NCI-H2029 treated with DMSO at 0.1 percent for 48 hours (cell line): Measurements from ENCODE around the gene FRMPD2.
"Not testable (repeated sequence)": the region's sequence is repeated elsewhere in the genome, so short reads cannot be mapped to it uniquely, and the experiment has no call there.

ENCODE experiments used
- DNase-seq: peaks from one replicate; lab custom pipeline; 2025; lab: John Stamatoyannopoulos, UW

Gene FRMPD2

DNA sequence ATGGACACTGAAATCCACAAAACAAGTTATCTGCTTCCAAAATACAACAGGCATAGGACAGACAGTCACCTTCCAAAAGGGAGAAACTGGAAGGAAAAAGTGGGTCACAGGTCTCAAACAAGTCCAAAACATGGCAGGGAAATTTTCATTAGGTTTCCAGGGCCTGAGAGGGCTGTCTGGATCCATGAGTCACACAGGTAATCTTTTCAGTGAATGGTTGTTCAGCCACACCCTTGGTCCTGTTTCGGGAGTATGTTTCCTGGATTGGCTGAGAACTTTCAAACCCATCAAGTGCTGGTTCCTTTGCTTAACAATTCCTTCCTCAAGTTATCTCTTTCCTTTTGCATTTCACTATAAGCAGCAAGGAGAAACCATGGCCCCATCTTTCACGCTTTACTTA is 145.5 kb downstream of the FRMPD2 start:
- not testable (repeated sequence) for DNase-seq

DNA sequence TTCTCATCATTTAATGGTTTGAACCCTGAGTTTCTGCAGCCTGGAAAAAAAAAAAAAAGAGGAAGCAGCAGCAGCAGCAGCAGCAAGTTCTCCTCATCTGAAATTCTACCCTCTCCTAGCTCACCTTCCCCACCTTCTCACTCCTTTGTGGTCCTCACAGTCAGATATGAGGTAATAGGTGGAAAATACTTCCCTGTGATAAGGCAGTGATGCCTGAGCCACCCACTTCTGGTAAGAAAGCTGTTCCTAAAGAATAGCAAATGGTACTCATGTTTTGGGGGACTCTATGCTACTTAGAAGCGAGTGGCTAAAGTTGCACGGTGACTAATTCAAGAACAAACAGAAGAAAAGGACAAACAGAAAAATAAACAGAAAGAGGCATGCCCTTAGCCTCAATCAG is 148.2 kb downstream of the FRMPD2 start:
- not testable (repeated sequence) for DNase-seq

- DNase-seq, result not testable (repeated sequence)
Observed at GRCh38 chr10:48125631-48126030, 148.9 kb downstream of the FRMPD2 start.

DNA sequence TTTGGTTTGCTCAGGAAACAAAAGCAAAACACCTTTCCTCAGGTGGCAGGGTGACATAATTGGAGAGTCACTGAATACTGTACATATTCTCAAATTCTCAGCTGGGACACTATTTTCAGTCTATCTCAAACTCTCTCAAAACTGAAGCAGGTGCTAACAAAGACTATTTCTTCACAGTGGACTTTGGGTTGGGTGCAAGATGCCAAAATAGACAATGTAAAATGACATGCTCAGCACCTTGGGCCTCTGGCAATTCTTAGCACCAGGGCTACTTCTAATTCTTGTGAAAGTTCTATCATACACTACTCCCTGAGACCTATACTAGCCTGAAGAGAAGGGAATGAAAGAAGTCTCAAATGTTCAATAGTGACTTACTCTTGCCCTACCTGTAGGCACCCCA is 151.9 kb downstream of the FRMPD2 start:
- DNase-seq, result not testable (repeated sequence)

DNA sequence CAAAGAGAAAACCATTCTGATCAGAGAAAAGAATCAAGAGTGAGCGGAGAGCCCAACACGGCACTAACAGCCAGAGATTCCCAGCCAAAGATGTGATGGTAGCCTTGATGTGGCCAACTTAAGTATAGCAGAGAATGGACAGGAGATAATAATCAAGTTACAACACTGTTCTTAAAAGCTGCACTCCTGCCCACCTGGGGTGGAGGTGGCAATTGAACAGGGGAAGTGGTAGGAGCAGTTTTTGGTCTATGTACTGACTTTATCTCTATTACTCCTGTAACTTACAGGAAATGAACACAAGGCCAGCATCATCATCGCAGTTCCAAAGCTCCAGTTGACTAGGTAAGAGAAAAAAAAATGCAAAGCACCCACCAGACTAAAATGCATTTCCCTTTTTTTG is 164.2 kb downstream of the FRMPD2 start:
- not testable (repeated sequence) for DNase-seq
